ENCODE results near the gene SLC12A3. TPM values are rescaled to one million over a fixed set of nuclear protein-coding genes. Genes with fewer than 3 reads are reported as not detected.

Gene SLC12A3
- total and polyA plus RNA-seq, 5 donors from 2014 or later, result not detected

GRCh38 chr16:56872863-56873391, 7.9 kb downstream of the SLC12A3 start:
- H3K27ac ChIP-seq (ENCODE audit: insufficient read depth, low read length, poor library complexity, severe bottlenecking), result no peak overlapping the region
- H3K36me3 ChIP-seq (ENCODE audit: control insufficient read depth, insufficient read depth, low read length), result no peaks in the 10 kb centered on the region
- H3K27me3 Mint-ChIP-seq, result no peaks in the 10 kb centered on the region
- DNase-seq, result no peak
- no peaks in the 10 kb centered on the region for H3K4me1 ChIP-seq (ENCODE audit: control insufficient read depth, insufficient read depth, low read length, poor library complexity, severe bottlenecking)
- H3K36me3 Mint-ChIP-seq, result no peaks in the 10 kb centered on the region
- H3K9me3 Mint-ChIP-seq, result no peaks in the 10 kb centered on the region
- peaks cover 0 to 2% (median 0%) of the 10 kb centered on the region in 4 donors for H3K4me1 Mint-ChIP-seq
- H3K4me3 Mint-ChIP-seq, result no peak overlapping the region
- ATAC-seq (ENCODE audit: low read depth in 2 of 2), result no peak
- H3K27ac Mint-ChIP-seq, result no peak overlapping the region
- no peaks in the 10 kb centered on the region for H3K9me3 ChIP-seq (ENCODE audit: control insufficient read depth in 2 of 2, low read length in 2 of 2)
- H3K27me3 ChIP-seq (ENCODE audit: control insufficient read depth, insufficient read depth, low read length), result no peaks in the 10 kb centered on the region
- no peak overlapping the region for H3K4me3 ChIP-seq (ENCODE audit: low read depth, low read length)

- Histone ChIP-seq H3K36me3 (ENCODE audit: control insufficient read depth, insufficient read depth, low read length) (no peaks in the 10 kb centered on the region), H3K9me3 (ENCODE audit: control insufficient read depth in 2 of 2, low read length in 2 of 2) (no peaks in the 10 kb centered on the region), H3K4me1 (ENCODE audit: control insufficient read depth, insufficient read depth, low read length, poor library complexity, severe bottlenecking) (no peaks in the 10 kb centered on the region), H3K27ac (ENCODE audit: insufficient read depth, low read length, poor library complexity, severe bottlenecking) (no peak overlapping the region), H3K27me3 (ENCODE audit: control insufficient read depth, insufficient read depth, low read length) (no peaks in the 10 kb centered on the region), H3K4me3 (ENCODE audit: low read depth, low read length) (no peak overlapping the region)
- H3K27me3 Mint-ChIP-seq, result no peaks in the 10 kb centered on the region
- no peaks in the 10 kb centered on the region for H3K36me3 Mint-ChIP-seq
- no peak overlapping the region for H3K4me3 Mint-ChIP-seq
- no peaks in the 10 kb centered on the region for H3K9me3 Mint-ChIP-seq
- ATAC-seq (ENCODE audit: low read depth in 2 of 2) (no peak), DNase-seq (no peak)
- no peak overlapping the region for H3K27ac Mint-ChIP-seq
- H3K4me1 Mint-ChIP-seq, result peaks cover 0 to 1% (median 0%) of the 10 kb centered on the region in 4 donors
Measured at GRCh38 chr16:56874800-56875199, 9.8 kb downstream of the SLC12A3 start.

- Histone ChIP-seq H3K4me1 (ENCODE audit: control insufficient read depth, insufficient read depth, low read length, poor library complexity, severe bottlenecking) (no peaks in the 10 kb centered on the region), H3K4me3 (ENCODE audit: low read depth, low read length) (no peak overlapping the region), H3K27me3 (ENCODE audit: control insufficient read depth, insufficient read depth, low read length) (no peaks in the 10 kb centered on the region), H3K27ac (ENCODE audit: insufficient read depth, low read length, poor library complexity, severe bottlenecking) (no peak overlapping the region), H3K36me3 (ENCODE audit: control insufficient read depth, insufficient read depth, low read length) (no peaks in the 10 kb centered on the region), H3K9me3 (ENCODE audit: control insufficient read depth in 2 of 2, low read length in 2 of 2) (no peaks in the 10 kb centered on the region)
- ATAC-seq (ENCODE audit: low read depth in 2 of 2) (no peak), DNase-seq (no peak)
- H3K27ac Mint-ChIP-seq, result peak overlapping the region in 1 of 3 donors; percentile 73
- no peak overlapping the region for H3K4me3 Mint-ChIP-seq
- no peaks in the 10 kb centered on the region for H3K36me3 Mint-ChIP-seq
- H3K4me1 Mint-ChIP-seq, result no peaks in the 10 kb centered on the region
- no peaks in the 10 kb centered on the region for H3K9me3 Mint-ChIP-seq
- H3K27me3 Mint-ChIP-seq, result no peaks in the 10 kb centered on the region
Measured at GRCh38 chr16:56876048-56876447, 11.0 kb downstream of the SLC12A3 start.

DNA sequence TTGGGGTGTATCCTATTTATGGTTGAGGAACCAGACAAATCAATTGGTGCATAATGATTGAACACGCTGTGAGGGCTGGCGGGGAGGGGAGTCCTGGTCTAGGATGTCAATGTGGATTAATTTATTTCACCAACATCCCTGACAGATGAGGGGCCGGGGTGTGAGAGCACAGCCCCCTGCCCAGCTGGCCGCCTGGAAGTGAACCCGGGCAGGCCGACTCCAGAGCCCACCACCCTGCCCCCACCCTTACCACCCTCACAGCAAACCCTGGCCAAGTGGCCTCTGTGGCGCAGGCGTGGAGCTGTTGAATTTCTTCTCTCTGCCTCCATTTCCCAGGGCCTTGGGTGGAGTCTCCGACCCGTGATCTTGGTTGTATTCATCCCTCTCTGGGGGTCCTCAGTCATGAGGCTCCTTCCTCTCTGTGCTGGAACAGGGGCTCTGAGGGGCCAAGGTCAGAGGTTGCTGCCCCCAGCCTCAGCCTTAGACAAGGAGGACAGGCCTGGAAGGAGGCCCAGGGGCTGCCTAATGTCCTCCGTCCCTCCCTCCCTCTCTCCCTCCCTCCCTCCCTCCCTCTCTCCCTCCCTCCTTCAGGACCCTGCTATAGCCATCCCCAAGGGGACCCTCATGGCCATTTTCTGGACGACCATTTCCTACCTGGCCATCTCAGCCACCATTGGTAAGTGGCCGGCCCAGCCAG, 12.6 kb downstream of the SLC12A3 start:
- Mint-ChIP-seq H3K27me3 (no peaks in the 10 kb centered on the region), H3K9me3 (no peaks in the 10 kb centered on the region), H3K4me1 (no peaks in the 10 kb centered on the region), H3K4me3 (no peak overlapping the region), H3K36me3 (no peaks in the 10 kb centered on the region), H3K27ac (no peak overlapping the region)
- no peaks in the 10 kb centered on the region for H3K36me3 ChIP-seq (ENCODE audit: control insufficient read depth, insufficient read depth, low read length)
- no peak overlapping the region for H3K27ac ChIP-seq (ENCODE audit: insufficient read depth, low read length, poor library complexity, severe bottlenecking)
- ATAC-seq (ENCODE audit: low read depth in 2 of 2), result no peak
- no peaks in the 10 kb centered on the region for H3K9me3 ChIP-seq (ENCODE audit: control insufficient read depth in 2 of 2, low read length in 2 of 2)
- H3K4me1 ChIP-seq (ENCODE audit: control insufficient read depth, insufficient read depth, low read length, poor library complexity, severe bottlenecking), result no peaks in the 10 kb centered on the region
- H3K4me3 ChIP-seq (ENCODE audit: low read depth, low read length), result no peak overlapping the region
- no peak for DNase-seq
- no peaks in the 10 kb centered on the region for H3K27me3 ChIP-seq (ENCODE audit: control insufficient read depth, insufficient read depth, low read length)

GRCh38 chr16:56878282-56878854, 13.4 kb downstream of the SLC12A3 start:
- H3K36me3 ChIP-seq (ENCODE audit: control insufficient read depth, insufficient read depth, low read length), result no peaks in the 10 kb centered on the region
- H3K36me3 Mint-ChIP-seq, result no peaks in the 10 kb centered on the region
- DNase-seq, result no peak
- no peaks in the 10 kb centered on the region for H3K4me1 ChIP-seq (ENCODE audit: control insufficient read depth, insufficient read depth, low read length, poor library complexity, severe bottlenecking)
- no peaks in the 10 kb centered on the region for H3K27me3 Mint-ChIP-seq
- H3K9me3 Mint-ChIP-seq, result no peaks in the 10 kb centered on the region
- H3K27ac Mint-ChIP-seq, result no peak overlapping the region
- no peak overlapping the region for H3K4me3 Mint-ChIP-seq
- no peak overlapping the region for H3K4me3 ChIP-seq (ENCODE audit: low read depth, low read length)
- H3K9me3 ChIP-seq (ENCODE audit: control insufficient read depth in 2 of 2, low read length in 2 of 2), result no peaks in the 10 kb centered on the region
- H3K27me3 ChIP-seq (ENCODE audit: control insufficient read depth, insufficient read depth, low read length), result no peaks in the 10 kb centered on the region
- H3K4me1 Mint-ChIP-seq, result no peaks in the 10 kb centered on the region
- no peak for ATAC-seq (ENCODE audit: low read depth in 2 of 2)
- H3K27ac ChIP-seq (ENCODE audit: insufficient read depth, low read length, poor library complexity, severe bottlenecking), result no peak overlapping the region

DNA sequence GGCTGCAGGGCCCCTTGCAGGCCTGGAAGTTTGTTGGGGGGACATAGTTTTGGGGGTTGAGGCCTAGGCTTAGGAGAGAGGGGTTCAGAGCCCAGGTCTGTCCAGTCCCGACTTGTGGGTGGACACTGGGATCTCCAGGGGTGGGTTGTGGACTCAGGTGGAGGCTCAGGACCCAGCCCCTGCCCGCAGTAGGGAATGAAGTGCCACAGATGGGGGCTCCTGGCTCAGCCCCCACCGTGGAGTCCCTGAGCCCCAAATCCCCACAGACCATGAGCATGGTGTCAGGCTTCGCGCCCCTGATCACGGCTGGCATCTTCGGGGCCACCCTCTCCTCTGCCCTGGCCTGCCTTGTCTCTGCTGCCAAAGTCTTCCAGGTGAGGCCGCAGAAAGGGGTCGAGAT, 14.3 kb downstream of the SLC12A3 start:
- H3K9me3 Mint-ChIP-seq, result no peaks in the 10 kb centered on the region
- no peak overlapping the region for H3K4me3 Mint-ChIP-seq
- no peaks in the 10 kb centered on the region for H3K36me3 Mint-ChIP-seq
- DNase-seq (no peak), ATAC-seq (ENCODE audit: low read depth in 2 of 2) (no peak)
- H3K9me3 ChIP-seq (ENCODE audit: control insufficient read depth in 2 of 2, low read length in 2 of 2), result no peaks in the 10 kb centered on the region
- H3K4me1 Mint-ChIP-seq, result no peaks in the 10 kb centered on the region
- H3K4me3 ChIP-seq (ENCODE audit: low read depth, low read length), result no peak overlapping the region
- no peak overlapping the region for H3K27ac ChIP-seq (ENCODE audit: insufficient read depth, low read length, poor library complexity, severe bottlenecking)
- H3K27ac Mint-ChIP-seq, result no peak overlapping the region
- no peaks in the 10 kb centered on the region for H3K4me1 ChIP-seq (ENCODE audit: control insufficient read depth, insufficient read depth, low read length, poor library complexity, severe bottlenecking)
- no peaks in the 10 kb centered on the region for H3K27me3 Mint-ChIP-seq
- no peaks in the 10 kb centered on the region for H3K36me3 ChIP-seq (ENCODE audit: control insufficient read depth, insufficient read depth, low read length)
- H3K27me3 ChIP-seq (ENCODE audit: control insufficient read depth, insufficient read depth, low read length), result no peaks in the 10 kb centered on the region

GRCh38 chr16:56880176-56880575, 15.2 kb downstream of the SLC12A3 start:
- ATAC-seq (ENCODE audit: low read depth in 2 of 2) (no peak), DNase-seq (no peak)
- no peak overlapping the region for H3K27ac Mint-ChIP-seq
- no peak overlapping the region for H3K27ac ChIP-seq (ENCODE audit: insufficient read depth, low read length, poor library complexity, severe bottlenecking)
- no peaks in the 10 kb centered on the region for H3K36me3 ChIP-seq (ENCODE audit: control insufficient read depth, insufficient read depth, low read length)
- H3K4me3 ChIP-seq (ENCODE audit: low read depth, low read length), result no peak overlapping the region
- no peak overlapping the region for H3K4me3 Mint-ChIP-seq
- H3K27me3 Mint-ChIP-seq, result no peaks in the 10 kb centered on the region
- no peaks in the 10 kb centered on the region for H3K36me3 Mint-ChIP-seq
- no peaks in the 10 kb centered on the region for H3K4me1 Mint-ChIP-seq
- H3K4me1 ChIP-seq (ENCODE audit: control insufficient read depth, insufficient read depth, low read length, poor library complexity, severe bottlenecking), result no peaks in the 10 kb centered on the region
- H3K27me3 ChIP-seq (ENCODE audit: control insufficient read depth, insufficient read depth, low read length), result no peaks in the 10 kb centered on the region
- no peaks in the 10 kb centered on the region for H3K9me3 ChIP-seq (ENCODE audit: control insufficient read depth in 2 of 2, low read length in 2 of 2)
- H3K9me3 Mint-ChIP-seq, result no peaks in the 10 kb centered on the region

DNA sequence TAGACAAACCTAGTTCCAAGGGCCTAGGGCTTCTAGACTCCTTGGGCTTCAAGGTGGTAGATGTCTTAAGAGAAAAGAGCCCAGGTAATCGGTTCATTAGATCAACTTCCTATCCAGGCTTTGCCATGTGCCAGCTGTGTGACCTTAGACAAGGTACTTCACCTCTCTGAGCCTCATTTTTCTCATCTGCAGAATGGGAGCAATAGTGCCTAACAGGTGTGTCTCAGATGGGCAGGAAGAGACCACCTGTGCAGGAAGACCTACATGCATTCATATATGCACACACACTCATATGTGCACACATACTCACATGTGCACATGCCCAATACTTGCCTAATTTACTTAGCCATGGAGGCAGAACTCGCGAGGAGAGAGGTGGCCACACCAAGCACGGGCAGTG, 15.7 kb downstream of the SLC12A3 start:
- Mint-ChIP-seq H3K36me3 (no peaks in the 10 kb centered on the region), H3K4me3 (no peak overlapping the region), H3K27ac (no peak overlapping the region), H3K4me1 (no peaks in the 10 kb centered on the region), H3K9me3 (no peaks in the 10 kb centered on the region), H3K27me3 (no peaks in the 10 kb centered on the region)
- H3K27me3 ChIP-seq (ENCODE audit: control insufficient read depth, insufficient read depth, low read length), result no peaks in the 10 kb centered on the region
- no peak overlapping the region for H3K4me3 ChIP-seq (ENCODE audit: low read depth, low read length)
- no peak overlapping the region for H3K27ac ChIP-seq (ENCODE audit: insufficient read depth, low read length, poor library complexity, severe bottlenecking)
- H3K36me3 ChIP-seq (ENCODE audit: control insufficient read depth, insufficient read depth, low read length), result no peaks in the 10 kb centered on the region
- ATAC-seq (ENCODE audit: low read depth in 2 of 2) (no peak), DNase-seq (no peak)
- H3K9me3 ChIP-seq (ENCODE audit: control insufficient read depth in 2 of 2, low read length in 2 of 2), result no peaks in the 10 kb centered on the region
- H3K4me1 ChIP-seq (ENCODE audit: control insufficient read depth, insufficient read depth, low read length, poor library complexity, severe bottlenecking), result no peaks in the 10 kb centered on the region

Measured in CD4-positive, CD25-positive, alpha-beta regulatory T cell (primary cell).